HG03039 (cell line): ENCODE measurements around the gene OR7D2.
"Not testable (repeated sequence)": the region's sequence is repeated elsewhere in the genome, so short reads cannot be mapped to it uniquely, and the experiment has no call there.

Experiments
- ATAC-seq: cut with Tn5 transposase; IDR thresholded peaks from one replicate; pipeline ENCODE4 v1.9.1; 2021; ENCODE audit warnings: mild to moderate bottlenecking, moderate library complexity; ENCODE audit not compliant: unreplicated experiment

The OR7D2 gene

DNA sequence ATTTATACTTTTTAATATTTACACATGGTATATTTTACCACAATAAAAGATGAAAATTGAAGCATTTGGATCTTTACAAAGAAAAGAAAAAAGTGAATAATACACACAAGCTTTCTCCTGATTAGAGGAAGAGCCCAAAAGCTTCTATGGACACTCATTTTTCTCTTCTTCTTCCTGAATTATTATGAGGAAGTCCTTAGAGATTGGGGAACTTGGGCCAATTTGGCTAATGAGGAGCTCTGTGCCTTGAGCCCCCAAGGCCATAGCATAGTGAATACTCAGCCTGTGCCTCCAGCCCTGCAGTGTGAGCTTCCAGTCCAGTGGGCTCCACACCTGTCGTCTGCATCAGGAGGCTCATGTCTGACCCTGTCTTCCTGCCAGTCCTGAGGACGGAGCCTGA lies 19.3 kb downstream of the OR7D2 start:
- not testable (repeated sequence) for ATAC-seq

DNA sequence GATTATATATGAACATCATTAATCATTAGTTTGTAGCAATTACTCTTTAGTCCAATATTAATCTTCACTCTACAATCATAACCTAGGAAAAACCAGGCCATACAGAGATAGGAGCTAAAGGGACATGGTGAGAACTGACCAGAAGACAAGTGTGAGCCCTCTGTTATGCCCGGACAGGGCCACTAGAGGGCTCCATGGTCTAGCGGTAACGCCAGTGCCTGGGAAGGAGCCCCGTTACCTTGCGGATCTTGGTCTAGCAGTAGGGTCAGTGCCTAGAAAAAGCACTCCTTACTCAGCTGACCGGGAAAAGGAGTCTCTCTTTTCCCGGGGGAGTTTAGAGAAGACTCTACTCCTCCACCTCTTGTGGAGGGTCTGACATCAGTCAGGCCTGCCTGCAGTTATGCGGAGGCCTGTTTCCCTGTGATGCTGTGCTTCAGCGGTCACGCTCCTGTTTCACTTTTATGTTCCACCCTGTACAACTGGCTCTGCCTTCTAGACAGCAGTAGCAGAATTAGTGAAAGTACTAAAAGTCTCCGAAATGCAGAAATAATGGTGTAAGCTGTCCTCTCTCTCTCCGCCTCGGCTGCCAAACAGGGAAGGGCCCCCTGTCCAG lies 26.8 kb downstream of the OR7D2 start:
- ATAC-seq, result no peak

DNA sequence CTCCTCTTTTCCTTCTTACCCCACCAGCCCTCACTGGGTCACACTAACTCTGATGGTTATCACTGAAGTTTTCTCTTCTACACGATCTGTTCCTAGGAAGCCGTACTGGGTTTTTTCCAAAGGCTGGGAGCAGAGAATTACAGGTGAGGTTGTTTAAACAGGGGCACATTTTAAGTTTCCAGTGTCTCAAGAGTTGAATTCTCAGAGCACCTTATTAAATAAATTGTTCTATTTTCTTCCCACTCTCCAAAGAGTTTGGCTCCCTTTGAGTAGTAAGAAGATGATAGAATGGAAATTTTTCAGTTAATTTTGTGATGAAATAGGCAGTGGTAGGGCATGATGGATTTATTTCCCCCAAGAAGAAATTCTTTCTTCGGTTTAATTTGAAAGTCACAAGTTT lies 40.7 kb downstream of the OR7D2 start, which contains the start of gene OR7D4:
Gene OR7D4 (minus strand): TSS at position 101 of the 400 bp plus-strand sequence. CDS start 4,752 bp downstream, outside the sequence.
- no peak for ATAC-seq
